ENCODE measurements around the gene COL4A2.

COL4A2 gene

DNA sequence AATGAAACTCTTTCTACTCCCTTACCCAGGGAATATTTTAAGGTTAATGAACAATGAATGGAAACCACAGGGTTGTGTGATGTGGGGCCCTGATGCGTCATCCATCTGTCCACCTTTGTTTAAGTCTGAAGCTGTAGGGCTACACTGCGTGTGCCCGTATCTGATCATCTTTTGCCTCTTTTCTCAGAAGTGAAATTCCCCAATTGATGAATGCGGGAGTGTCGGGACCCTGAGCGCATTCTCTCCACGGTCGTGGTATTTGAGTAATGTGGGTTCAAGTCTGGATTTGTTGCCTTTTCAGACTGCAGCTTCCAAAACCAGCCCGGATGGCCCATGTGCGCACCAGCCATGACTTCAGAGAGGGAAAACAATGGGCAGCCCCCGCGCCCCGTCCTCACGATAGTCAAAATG, 112.3 kb downstream of the COL4A2 start:
- peak; percentile 42 for DNase-seq (ENCODE audit: low read depth)

DNA sequence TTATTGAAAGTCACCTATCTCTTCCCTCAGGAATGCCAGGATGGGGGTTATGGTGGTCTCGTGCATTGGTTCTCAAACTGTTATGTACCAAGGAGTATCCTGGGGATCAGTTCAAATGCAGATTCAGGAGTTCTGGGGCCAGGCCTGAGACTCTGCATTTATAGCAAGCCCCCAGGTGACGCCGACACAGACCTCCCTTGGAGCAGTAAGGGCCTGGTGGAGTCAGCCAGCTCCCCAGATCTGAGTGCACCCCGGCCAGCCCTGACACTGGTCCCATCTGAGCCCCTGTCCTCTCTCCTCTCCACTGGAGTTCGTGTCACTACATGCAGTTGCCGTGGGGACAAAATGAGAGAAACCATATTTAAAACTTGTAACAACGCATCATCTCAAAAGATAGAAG, 112.9 kb downstream of the COL4A2 start:
- no peak for DNase-seq (ENCODE audit: low read depth)

DNA sequence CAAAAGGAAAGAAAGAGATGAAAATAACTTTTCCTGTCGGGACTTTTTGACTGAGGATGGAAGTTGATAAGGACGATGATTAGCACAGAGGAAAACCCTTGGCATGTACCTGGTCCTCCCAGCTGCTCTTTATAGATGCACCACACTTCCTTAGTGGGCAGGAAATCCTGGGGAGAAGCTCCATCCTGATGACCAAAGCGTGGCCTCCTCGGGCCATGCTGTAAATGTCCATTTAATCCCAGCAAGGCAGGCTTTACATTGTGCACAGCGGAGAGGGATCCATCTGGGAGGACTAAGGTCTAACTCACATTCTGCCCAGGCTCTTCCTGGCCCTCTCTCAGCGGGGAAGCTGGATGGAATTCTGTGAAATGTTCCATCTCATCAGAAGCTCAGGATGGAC, 113.5 kb downstream of the COL4A2 start:
- no peak for DNase-seq (ENCODE audit: low read depth)

DNA sequence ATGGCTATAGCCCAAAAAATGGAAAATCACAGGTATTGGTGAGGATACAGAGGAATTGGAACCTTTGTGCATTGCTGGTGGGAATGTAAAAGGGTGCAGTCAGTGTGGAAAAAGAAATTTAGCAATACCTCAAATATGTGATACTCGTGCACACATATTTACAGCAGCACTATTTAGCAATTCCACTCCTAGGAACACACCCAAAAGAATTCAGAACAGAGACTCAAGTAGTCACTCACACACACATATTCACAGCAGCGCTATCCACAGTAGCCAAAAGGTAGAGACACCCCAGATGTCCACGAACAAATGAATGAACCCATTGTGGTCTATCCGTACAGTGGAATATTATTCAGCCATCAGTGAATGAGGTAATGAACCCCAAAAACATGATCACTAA, 114.0 kb downstream of the COL4A2 start:
- DNase-seq (ENCODE audit: low read depth): peak; percentile 58

DNA sequence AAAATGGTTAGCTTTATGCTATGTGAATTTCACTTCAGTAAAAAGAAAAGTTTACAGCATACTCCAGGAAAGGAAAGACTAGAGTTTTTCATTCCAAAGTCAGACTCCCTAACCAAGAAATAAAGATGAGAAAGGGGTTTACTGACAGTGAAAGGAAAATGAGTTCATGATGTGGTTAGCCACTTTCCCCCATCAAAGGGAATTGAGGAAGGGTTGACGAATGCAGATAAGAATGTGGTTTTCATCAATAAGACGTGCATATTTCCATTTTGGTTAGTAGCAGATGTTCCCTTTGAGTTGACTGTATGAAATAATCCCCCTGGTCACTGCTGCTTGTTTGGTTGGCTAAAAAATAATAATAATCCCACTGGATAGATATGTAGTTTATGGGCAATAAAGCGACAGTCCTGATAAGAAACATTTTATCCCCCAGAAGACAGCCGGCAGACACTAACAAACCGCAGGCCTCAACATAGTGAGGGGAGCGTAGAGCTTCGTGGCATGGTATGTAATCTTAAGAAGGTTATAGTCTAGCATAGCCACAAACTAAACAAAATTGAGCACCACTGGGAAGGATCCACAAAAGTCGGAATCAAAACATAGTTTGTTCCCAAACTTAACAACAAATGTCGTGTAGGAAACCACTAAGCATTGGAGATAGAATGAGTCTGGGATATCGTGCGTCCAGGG, 114.8 kb downstream of the COL4A2 start:
- DNase-seq (ENCODE audit: low read depth): peak; percentile 97

DNA sequence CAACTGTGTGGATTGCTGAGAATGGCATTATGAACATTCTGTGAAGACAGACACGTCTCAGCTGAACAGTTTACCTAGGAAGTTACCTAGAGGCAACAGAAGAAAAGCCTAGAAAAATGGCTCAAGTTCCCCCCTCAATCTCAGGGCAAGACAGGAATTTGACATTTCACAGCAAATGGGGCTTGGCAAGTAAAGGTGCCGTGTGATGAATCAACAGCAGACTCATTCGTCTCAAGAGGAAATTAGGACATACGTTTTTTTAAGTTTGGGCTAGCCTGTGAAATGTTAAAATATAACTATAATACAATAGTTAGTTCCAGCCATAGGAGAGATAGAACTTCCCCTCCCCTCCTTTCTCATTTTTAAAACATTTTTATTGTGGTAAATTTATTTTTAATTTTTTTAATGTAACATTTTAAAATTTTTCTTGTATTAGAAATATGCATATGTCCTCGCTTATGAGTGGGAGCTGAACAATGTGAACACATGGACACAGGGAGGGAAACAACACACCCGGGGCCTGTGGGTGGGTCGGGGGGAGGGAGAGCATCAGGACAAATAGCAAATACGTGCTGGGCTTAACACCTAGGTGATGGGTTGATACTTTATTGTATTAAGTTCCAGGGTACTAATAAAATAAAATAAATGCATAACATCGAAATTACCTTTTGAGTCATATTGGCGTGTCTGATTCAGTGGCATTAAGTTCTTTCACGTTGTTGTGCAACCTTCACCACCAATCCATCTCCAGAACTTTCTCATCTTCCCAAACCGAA, 116.0 kb downstream of the COL4A2 start:
- peak; percentile 80 for DNase-seq (ENCODE audit: low read depth)

DNA sequence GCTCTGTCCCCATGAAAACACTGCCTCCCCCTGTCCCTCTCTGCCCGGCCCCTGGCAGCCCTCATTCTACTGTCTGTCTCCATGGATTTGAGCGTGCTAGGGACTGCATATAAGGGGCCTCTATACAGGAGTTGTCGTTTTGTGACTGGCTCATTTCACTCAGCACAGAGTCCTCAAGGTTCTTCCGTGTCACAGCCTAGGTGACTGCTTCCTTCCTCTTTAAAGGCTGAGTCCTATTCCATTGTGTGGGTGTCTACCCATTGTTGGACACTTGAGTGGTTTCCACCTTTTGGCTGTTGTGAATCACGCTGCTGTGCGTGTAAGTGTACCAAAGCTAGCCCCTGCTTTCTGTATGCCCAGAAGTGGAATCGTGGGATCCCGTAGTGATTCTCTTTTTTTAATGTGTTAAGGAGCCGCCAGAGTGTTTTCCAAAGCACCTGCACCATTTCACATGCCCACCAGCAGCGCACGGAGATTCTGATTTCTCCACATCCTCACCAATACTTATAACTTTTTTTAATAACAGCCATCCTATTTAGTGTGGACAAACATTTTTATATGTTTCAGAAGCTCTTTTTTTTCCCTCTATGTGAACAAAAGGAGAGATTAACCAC, 116.7 kb downstream of the COL4A2 start:
- no peak for DNase-seq (ENCODE audit: low read depth)

DNA sequence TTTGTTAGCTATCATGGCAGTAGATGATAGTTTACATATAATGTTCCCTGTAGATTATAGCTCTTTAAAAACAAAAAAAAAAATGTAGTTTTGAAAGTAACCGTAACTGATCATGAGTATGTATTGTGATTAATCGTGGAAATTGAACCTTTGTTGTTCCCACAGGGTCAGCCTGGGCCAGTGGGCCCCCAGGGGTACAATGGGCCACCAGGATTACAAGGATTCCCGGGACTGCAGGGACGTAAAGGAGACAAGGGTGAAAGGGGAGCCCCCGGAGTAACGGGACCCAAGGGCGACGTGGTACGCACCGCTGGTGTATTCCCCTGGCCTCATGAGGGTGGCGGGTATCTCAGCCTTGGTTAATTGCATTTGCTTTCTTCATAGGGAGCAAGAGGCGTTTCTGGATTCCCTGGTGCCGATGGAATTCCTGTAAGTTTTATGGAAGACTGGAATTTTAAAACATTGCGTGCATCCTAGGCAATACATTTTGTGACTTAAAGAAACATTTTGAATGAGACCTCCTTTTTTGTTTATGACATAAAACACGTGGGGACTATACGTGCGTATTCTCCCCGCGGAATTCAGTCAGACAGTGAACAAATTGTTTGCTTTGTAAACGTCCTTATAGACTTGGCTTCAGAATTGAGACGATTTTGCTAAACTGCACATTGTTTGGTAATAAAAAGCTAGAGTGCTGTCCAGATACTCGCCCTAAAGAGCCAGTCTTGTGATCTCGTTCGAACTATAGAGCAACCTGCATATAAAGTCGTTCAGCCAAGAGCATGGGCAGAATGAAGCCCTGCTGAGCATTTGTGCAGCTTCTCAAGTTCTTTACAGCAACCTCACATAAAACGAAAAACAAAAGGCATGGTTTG, 117.7 kb downstream of the COL4A2 start:
- DNase-seq (ENCODE audit: low read depth): no peak

DNA sequence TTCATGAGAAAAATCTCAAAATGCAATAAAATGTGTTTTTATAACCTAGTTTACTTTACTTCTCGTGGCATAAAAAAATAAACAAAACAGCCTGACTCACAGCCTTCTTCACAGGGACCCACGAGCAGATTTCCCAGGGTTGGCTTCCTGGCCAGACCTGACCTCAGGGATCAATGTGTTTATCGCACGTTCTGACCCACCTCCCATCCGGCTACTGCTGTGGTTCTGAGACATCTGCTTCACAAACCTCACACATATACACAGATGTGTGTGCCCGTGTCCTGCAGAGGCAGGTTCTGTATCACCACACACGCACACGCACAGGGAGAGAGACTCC, 118.3 kb downstream of the COL4A2 start:
- peak; percentile 96 for DNase-seq (ENCODE audit: low read depth)

DNA sequence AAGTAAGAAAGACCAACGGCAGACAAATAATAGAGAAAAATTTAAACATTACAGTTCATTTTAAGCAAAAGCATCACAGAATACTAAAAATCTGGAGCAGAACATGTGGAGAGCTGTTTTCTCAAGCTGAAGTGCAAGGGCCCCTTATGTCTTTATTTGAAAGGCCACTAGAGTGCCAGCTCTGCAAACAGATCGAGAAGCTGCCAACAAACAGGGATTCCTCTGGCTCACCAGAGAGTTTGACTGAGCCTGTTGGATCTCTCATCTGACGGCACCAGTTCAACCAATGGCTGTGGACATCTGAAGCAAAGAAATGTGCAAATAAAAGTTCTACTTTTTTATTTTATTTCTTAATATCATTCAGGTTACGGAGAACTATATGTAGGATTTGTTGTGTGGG, 119.7 kb downstream of the COL4A2 start:
- DNase-seq (ENCODE audit: low read depth): no peak

DNA sequence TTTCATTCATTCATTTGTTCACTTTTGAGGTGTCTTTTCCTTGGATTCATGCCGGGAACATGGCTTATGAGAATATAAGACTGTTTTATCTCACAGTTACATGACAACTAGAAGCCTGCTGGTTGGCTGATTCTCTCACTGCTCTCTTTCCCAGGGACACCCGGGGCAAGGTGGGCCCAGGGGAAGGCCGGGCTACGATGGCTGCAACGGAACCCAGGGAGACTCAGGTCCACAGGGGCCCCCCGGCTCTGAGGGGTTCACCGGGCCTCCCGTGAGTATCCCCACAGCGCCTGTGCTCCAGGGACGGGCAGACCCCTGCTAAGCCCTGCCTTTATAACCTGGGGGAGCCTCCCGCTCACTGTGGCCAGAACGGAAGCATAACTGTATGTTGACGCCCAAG, 121.2 kb downstream of the COL4A2 start:
- DNase-seq (ENCODE audit: low read depth): no peak

DNA sequence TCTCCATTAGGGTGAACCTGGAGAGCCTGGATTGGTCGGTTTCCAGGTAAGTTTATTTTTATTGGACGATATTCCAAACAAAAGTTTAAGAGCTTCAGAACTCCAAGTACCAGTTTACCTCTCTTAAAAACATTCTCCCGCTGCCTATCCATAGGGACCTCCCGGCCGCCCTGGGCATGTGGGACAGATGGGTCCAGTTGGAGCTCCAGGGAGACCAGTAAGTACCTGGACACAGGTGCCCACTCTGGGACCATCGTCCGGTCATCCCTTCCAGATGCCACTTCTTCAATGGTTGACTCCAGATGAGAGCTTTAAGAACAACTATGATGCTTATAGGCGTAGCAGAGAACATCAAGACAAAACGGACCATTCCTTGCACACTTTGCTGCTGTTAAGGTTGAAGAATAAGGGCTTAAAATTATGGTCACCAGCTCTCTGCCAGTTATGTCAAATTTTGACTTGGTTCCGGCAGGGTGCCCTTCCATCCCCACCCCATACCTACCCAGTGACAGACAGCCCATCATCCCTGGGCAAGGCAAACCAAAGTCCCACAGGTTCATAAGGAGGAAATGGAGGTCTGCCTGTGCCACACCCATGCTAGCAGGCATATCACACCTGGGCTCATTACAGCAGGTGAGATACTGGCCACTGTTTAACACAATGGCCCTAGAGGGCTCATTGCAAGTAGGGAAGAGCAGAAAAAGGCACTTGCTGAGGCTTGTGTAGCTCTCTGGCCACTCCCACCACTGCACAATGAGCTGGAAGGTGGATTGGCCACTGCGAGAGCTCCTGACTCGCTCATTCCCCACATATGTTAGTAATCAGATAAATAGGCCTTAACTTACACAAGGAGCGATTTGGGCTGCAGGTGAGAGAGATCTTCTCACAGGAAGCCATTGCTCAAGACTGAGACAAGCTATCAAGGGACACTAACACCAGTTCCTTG, 123.6 kb downstream of the COL4A2 start:
- DNase-seq (ENCODE audit: low read depth): no peak

DNA sequence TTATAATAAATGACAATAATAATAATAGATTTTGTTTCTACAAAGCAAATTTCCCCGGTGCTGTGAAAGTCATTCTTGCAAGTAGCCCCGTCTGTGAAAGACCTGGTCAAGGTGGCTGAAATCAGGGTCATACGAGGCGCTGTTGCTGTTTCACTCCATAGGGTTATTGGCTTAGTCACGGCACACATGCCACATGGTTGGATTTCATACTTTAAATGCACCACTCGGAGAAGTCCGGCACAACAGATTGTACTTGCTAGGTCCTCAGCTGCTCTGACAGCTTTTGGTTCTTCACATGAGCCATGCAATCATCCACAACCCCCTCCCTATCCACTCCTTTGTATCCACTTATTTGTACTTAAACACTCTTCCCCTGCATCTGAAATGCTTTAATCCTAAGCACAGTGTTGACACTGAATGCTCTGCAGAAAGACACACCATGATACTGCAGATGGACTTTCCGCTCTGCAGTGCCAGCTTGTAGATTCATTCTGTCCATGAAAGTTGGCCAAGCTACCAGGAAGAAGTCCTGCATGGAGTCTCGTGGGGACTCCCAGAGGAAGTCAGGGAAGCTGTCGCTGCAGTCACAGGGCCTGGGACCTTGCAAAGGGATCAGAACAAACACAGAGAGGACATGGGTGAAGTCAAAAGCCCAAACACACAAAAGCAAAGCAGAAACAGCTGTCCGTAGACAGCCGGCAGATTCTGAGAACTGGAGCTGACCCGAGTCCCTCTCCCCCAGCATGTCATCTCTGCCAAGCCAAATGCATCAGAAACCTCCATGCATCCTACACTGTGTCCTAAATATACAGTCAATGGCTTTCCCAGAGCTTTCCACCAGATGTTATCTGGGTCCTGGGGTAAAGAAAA, 124.6 kb downstream of the COL4A2 start:
- DNase-seq (ENCODE audit: low read depth): no peak

DNA sequence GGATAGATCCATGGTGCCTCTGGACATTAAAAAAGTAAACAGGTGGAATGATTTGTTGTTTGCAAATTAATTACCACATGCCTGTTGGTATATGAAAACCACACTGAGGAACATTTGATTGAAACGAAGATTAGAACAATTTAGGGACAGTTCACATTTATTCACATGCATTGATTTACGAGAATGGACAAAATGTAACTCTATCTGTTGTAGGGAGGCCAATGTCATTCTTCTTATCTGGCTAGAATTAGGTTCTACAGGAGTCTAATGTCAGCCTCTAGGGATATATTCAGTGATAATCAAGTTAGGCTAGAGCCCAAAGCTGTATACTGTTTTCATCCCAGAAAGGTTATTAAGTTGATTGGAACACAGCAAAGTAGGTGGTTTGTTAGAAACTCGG, 125.4 kb downstream of the COL4A2 start:
- DNase-seq (ENCODE audit: low read depth): no peak

DNA sequence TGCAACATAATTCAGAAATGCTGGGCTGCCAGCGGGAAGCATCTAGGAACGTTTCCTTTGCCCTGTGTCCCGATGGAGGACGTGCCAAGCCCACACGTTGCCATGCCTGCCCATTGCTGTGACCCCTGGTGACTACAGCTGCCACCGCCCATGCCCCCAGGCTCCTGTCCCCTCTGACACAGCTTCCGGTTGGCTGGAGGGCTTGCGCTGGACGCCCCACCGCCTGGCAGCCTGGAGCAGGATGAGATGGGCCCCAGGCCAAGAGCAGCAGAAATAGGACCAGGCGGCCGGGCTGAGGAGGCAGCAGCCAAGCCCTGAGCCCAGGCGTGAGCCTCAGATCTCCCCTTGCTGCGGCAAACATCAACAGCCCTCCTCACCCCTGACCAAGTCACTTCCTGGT, 125.9 kb downstream of the COL4A2 start:
- DNase-seq (ENCODE audit: low read depth): peak; percentile 38

DNA sequence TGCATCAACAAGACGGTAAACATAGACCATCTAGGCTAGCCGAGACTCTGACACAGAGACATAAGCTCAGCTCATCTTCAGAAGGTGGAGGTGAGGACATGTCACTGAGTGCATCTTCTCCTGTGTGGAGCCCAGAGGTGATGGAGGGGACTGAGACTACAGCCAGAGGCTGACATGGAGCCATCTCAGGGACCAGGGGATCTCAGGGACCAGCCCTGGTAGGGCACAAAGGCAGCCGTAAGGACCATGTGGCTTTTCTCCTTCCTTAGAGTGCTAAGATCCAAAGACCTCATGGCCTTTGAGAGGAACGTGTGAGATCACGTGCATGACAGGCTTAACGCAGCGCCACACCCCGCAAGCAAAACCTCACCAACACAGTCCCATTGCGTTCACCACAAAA, 127.5 kb downstream of the COL4A2 start:
- no peak for DNase-seq (ENCODE audit: low read depth)

DNA sequence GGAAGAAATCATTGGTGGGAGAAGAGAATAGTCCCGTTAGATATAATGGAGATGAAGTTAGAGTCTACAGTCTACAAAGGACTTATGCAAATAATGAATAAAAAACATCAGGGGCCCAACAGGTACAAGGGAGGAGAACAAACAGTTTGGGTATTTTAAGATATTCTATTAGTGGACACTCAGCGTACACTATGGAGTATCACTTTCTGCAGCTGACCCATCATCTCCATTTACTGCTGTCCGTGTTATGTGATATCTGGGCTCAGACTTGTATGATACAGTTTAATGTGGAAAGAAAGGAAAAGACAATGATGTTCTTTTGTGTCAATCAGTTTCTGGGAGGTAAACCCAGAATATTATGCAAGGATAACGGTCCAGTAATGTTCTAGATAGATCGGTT, 128.2 kb downstream of the COL4A2 start:
- no peak for DNase-seq (ENCODE audit: low read depth)

DNA sequence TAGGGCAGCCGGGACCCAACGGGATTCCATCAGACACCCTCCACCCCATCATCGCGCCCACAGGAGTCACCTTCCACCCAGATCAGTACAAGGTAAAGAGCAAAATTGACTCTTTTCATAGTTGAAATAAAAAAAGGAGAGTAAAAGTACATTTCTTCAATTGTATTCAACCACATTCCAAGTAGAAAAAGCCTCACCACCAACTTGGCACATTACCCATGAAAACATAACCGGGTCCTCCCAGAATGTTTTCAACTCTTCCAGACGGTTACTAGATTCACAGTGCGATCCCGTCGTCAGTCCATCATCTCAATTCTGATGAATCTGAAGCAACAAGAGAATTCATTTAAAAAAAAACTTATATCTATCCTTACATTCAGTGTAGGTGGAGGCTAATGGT, 129.2 kb downstream of the COL4A2 start:
- peak; percentile 69 for DNase-seq (ENCODE audit: low read depth)

DNA sequence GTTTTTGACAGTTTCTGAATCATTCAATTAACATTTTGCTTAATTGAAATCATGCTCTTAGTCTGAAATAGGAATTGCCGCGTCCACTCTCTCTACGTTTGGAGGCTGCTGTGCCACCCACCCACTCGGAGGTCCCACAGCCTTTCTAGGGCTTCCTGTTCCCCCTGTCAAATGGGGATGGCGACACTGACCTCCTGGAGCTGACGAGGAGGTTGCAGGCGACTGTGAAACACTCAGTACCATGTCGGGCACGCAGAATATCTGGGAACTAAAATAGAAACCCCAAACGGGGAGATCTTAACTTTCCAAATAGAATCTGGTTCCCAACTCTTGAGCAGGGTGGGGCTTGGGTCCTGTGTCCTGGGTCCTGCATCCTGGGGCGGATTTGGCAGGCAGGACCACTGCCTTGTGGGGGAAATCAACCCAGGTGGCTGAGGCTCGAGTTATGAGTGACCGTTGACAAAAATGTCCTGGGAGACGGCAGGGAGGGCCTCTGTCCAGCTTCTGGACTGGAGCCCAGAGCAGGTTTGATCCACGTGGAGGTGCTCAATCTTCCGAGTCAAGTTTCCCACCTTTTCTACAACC, 129.8 kb downstream of the COL4A2 start:
- no peak for DNase-seq (ENCODE audit: low read depth)

DNA sequence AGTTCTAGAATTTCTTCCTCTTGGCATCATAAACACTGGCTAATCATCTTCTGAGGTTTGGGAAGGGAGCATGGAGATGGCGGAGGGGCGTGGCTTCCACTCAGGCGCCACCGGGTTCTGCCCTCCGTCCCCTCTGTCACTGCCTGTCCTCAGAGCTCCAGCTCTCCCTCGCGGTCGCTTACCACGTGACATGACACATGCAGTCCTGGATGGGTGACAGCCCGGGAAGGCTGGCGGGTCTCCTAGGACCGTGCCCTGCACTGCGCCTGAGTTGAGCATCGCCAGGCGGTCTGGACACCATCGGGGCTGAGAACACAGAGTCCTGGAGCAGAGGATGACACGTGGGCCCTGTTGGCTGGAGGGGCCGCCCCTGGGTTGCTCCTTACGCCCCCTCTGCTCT, 131.1 kb downstream of the COL4A2 start:
- no peak for DNase-seq (ENCODE audit: low read depth)

Data from iris pigment epithelial cell (primary cell).